Tibial artery (tissue), 4 donors: ENCODE data around the gene CYP26C1.

Experiments used
- DNase-seq, 2 donors: peaks; one replicate each; pipeline ENCODE4 v3.0.0-alpha.2; 2019
- H3K27ac ChIP-seq, 2 donors: fragments of 200-600 bp; sonication (generic) in 1 of 2; 1 replicate in 1 of 2; 2 replicates in 1 of 2; pipeline ENCODE4 v1.5.1; 2018 to 2019; ENCODE audit warnings: mild to moderate bottlenecking in 1 of 2
- H3K27me3 ChIP-seq, 2 donors: fragments of 200-600 bp; sonication (generic) in 1 of 2; one replicate each; pipeline versions ENCODE4 v1.5.1 to v1.6.0; 2016 to 2019
- H3K36me3 ChIP-seq, 3 donors: fragments of 200-600 bp; sonication (generic) in 2 of 3; one replicate each; pipeline ENCODE4 v1.5.1; 2016 to 2019; ENCODE audit warnings: mild to moderate bottlenecking in 2 of 3
- H3K4me1 ChIP-seq, 4 donors: fragments of 200-600 bp; sonication (generic) in 2 of 4; 1 replicate in 3 of 4; 2 replicates in 1 of 4; pipeline ENCODE4 v1.5.1; 2016 to 2019
- H3K4me3 ChIP-seq, 2 donors: fragments of 200-600 bp; sonication (generic) in 1 of 2; 1 replicate in 1 of 2; 2 replicates in 1 of 2; pipeline ENCODE4 v1.5.1; 2018 to 2019; ENCODE audit warnings: mild to moderate bottlenecking in 2 of 2
- H3K9me3 ChIP-seq, 3 donors: fragments of 200-600 bp; sonication (generic) in 1 of 3; one replicate each; pipeline ENCODE4 v1.5.1; 2016 to 2019
- CTCF ChIP-seq, 2 experiments: fragments of 200-600 bp in 1 of 2; fragments of 450-650 bp in 1 of 2; IDR thresholded peaks; one replicate each; pipeline ENCODE4 v1.5.1; 2017 to 2019; ENCODE audit warnings: antibody characterized with exemption in 2 of 2, mild to moderate bottlenecking in 1 of 2, moderate library complexity in 1 of 2
- intact Hi-C: fragments of 100-400 bp; cut with DNase I; formaldehyde crosslinking; loops from one replicate; pipeline ENCODE4 v1.15.0; 2023; ENCODE audit warnings: low total_unique reads

Gene CYP26C1

GRCh38 chr10:93059975-93060886, at the start of gene CYP26C1:
CYP26C1 (plus strand) TSS chr10:93060798; CDS start chr10:93061264, 466 bp downstream.
- no peak for TF ChIP-seq CTCF (IDR thresholded peaks at IDR 0.05)
- Histone ChIP-seq H3K9me3 (no peaks in the 10 kb centered on the region), H3K36me3 (peaks cover 5 to 11% (median 5%) of the 10 kb centered on the region in 3 donors), H3K27ac (no peak within 1 kb of the TSS), H3K27me3 (peaks cover 0 to 57% of the 10 kb centered on the region in 2 donors), H3K4me3 (no peak within 1 kb of the TSS), H3K4me1 (peaks cover 0 to 33% (median 24%) of the 10 kb centered on the region in 4 donors)
- DNase-seq: no peak
- intact Hi-C loops: loop anchor here (10.0 kb wide), 1 partner anchor 95 kb away; no protein-coding TSS in a partner anchor

- no peak overlapping the region for H3K27ac ChIP-seq
- H3K4me3 ChIP-seq: no peak overlapping the region
- no peaks in the 10 kb centered on the region for H3K27me3 ChIP-seq
- H3K9me3 ChIP-seq: no peaks in the 10 kb centered on the region
- TF ChIP-seq CTCF (IDR thresholded peaks at IDR 0.05): no peak
- H3K4me1 ChIP-seq: peaks cover 0 to 5% (median 2%) of the 10 kb centered on the region in 4 donors
- H3K36me3 ChIP-seq: no peaks in the 10 kb centered on the region
- DNase-seq: no peak
- intact Hi-C loops: no loop called here
Observed at GRCh38 chr10:93015722-93016121, 44.9 kb upstream of the CYP26C1 start.

GRCh38 chr10:93023013-93023650, 37.5 kb upstream of the CYP26C1 start:
- Histone ChIP-seq H3K4me1 (peaks cover 0 to 25% (median 5%) of the 10 kb centered on the region in 4 donors), H3K9me3 (peaks cover 0 to 5% (median 0%) of the 10 kb centered on the region in 3 donors), H3K27ac (no peak overlapping the region), H3K36me3 (peaks cover 3 to 4% (median 3%) of the 10 kb centered on the region in 3 donors), H3K4me3 (no peak overlapping the region), H3K27me3 (no peaks in the 10 kb centered on the region)
- no peak for DNase-seq
- no peak for TF ChIP-seq CTCF (IDR thresholded peaks at IDR 0.05)
- intact Hi-C loops: no loop called here

GRCh38 chr10:93026072-93026471, 34.5 kb upstream of the CYP26C1 start:
- H3K4me1 ChIP-seq: peaks cover 0 to 47% (median 11%) of the 10 kb centered on the region in 4 donors
- H3K36me3 ChIP-seq: peaks cover 3 to 4% (median 3%) of the 10 kb centered on the region in 3 donors
- H3K27ac ChIP-seq: no peak overlapping the region
- H3K4me3 ChIP-seq: no peak overlapping the region
- TF ChIP-seq CTCF (IDR thresholded peaks at IDR 0.05): no peak
- no peaks in the 10 kb centered on the region for H3K27me3 ChIP-seq
- H3K9me3 ChIP-seq: peaks cover 0 to 5% (median 0%) of the 10 kb centered on the region in 3 donors
- intact Hi-C loops: no loop called here
- no peak for DNase-seq

- peaks cover 0 to 56% (median 19%) of the 10 kb centered on the region in 4 donors for H3K4me1 ChIP-seq
- DNase-seq: no peak
- no peak overlapping the region for H3K27ac ChIP-seq
- TF ChIP-seq CTCF (IDR thresholded peaks at IDR 0.05): no peak
- H3K27me3 ChIP-seq: no peaks in the 10 kb centered on the region
- H3K4me3 ChIP-seq: no peak overlapping the region
- peaks cover 3 to 4% (median 3%) of the 10 kb centered on the region in 3 donors for H3K36me3 ChIP-seq
- peaks cover 0 to 5% (median 0%) of the 10 kb centered on the region in 3 donors for H3K9me3 ChIP-seq
- intact Hi-C loops: no loop called here
Observed at GRCh38 chr10:93027508-93027907, 33.1 kb upstream of the CYP26C1 start.
